ENCODE measurements around the gene CNKSR3. TPM values are rescaled to one million over a fixed set of nuclear protein-coding genes. Genes with fewer than 3 reads are reported as not detected.
A peak's percentile ranks its signal among the peaks of the same experiment; 100 is the strongest.

The CNKSR3 gene
- total RNA-seq, 6 donors from 2014 or later, result 2.1 to 14.3 (median 7.5) TPM

DNA sequence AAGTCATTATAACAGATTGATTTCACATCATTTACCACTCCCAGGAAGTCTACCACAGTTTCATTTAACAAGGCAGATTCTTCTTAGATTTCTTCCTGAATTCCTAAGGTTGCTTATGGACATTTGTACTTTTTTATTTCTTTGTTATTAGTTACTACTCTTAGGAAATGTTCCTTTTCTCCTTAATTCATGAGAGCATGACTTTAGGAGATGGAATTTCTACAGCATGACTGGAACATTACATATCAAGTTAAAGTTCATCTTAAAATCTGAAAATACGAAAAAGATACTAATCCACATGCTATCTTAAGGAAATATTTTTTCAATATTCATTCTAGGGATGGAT lies 22.3 kb downstream of the CNKSR3 start:
- peaks cover 0 to 13% (median 3%) of the 10 kb centered on the region in 4 donors for H3K4me1 ChIP-seq
- no peak overlapping the region for H3K4me3 ChIP-seq
- no peaks in the 10 kb centered on the region for H3K36me3 ChIP-seq
- no peak for TF ChIP-seq CTCF (IDR thresholded peaks at IDR 0.05)
- no peak for TF ChIP-seq POLR2A (IDR thresholded peaks at IDR 0.05)
- no peak for TF ChIP-seq POLR2AphosphoS5 (IDR thresholded peaks at IDR 0.05)
- no peak for TF ChIP-seq EP300 (IDR thresholded peaks at IDR 0.05)
- WGBS, 2 donors, result 91 to 94% methylated on average over 1 of the region's 1 CpG
- no peak for DNase-seq
- no peak overlapping the region for H3K27ac ChIP-seq
- H3K27me3 ChIP-seq, result no peaks in the 10 kb centered on the region
- ATAC-seq (ENCODE audit: low FRiP score in 2 of 2), result no peak
- no peaks in the 10 kb centered on the region for H3K9me3 ChIP-seq

- DNase-seq (no peak), ATAC-seq (ENCODE audit: low FRiP score in 2 of 2) (no peak)
- H3K4me3 ChIP-seq, result no peak overlapping the region
- H3K36me3 ChIP-seq, result no peaks in the 10 kb centered on the region
- no peaks in the 10 kb centered on the region for H3K27me3 ChIP-seq
- 60 to 61% methylated on average over 6 of the region's 6 CpGs for WGBS, 2 donors
- H3K27ac ChIP-seq, result no peak overlapping the region
- H3K9me3 ChIP-seq, result no peaks in the 10 kb centered on the region
- TF ChIP-seq POLR2AphosphoS5 (IDR thresholded peaks at IDR 0.05) (no peak), EP300 (IDR thresholded peaks at IDR 0.05) (no peak), POLR2A (IDR thresholded peaks at IDR 0.05) (no peak), CTCF (IDR thresholded peaks at IDR 0.05) (no peak)
- H3K4me1 ChIP-seq, result peaks cover 0 to 13% (median 3%) of the 10 kb centered on the region in 4 donors
These were observed 22.9 kb downstream of the CNKSR3 start for GRCh38 chr6:154487367-154488247.

DNA sequence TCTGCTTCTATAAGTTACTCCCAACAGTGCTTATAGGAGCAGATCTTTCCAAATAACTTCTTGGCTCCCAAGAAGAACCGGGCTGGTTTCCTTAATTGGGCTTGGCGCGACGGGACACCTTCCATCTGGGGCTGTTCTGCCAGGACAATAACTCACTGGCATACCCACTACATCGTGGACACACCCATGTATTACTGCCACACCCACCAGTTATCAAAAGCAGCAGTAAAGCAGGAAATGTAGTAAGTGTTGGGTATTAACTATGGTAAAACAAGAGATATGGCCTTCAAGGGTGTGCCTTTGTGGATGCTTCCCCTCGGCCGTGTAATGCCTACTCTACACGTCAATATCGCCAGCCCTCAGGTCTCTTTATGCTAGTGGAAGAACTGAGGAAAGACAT lies 24.7 kb downstream of the CNKSR3 start:
- 50 to 59% methylated on average over 9 of the region's 9 CpGs for WGBS, 2 donors
- ATAC-seq (ENCODE audit: low FRiP score in 2 of 2) (no peak), DNase-seq (no peak)

DNA sequence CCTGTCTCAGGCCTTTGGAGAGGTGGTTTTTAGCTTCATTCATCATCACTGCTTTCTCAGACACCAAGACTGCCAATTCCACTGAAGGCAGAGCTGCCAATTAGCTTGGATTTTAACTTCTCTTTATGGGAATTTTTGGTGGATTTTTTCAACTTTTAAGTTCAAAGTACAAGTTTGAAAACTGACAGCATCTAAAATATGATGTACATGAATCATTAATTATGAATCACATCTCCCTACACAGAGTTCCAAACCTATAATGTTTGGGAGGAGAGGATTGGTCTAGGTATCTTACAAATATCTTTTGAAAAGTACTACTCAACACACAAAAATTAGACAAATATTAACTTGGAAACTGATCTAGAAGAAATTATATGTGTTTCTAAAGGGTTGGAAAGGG lies 25.5 kb downstream of the CNKSR3 start:
- no peak overlapping the region for H3K27ac ChIP-seq
- H3K4me3 ChIP-seq, result no peak overlapping the region
- no peaks in the 10 kb centered on the region for H3K36me3 ChIP-seq
- TF ChIP-seq EP300 (IDR thresholded peaks at IDR 0.05) (no peak), CTCF (IDR thresholded peaks at IDR 0.05) (no peak), POLR2A (IDR thresholded peaks at IDR 0.05) (no peak), POLR2AphosphoS5 (IDR thresholded peaks at IDR 0.05) (no peak)
- H3K4me1 ChIP-seq, result peaks cover 0 to 13% (median 8%) of the 10 kb centered on the region in 4 donors
- ATAC-seq (ENCODE audit: low FRiP score in 2 of 2) (no peak), DNase-seq (no peak)
- H3K9me3 ChIP-seq, result no peaks in the 10 kb centered on the region
- H3K27me3 ChIP-seq, result no peaks in the 10 kb centered on the region

More for the DNA sequence above, 24.7 kb downstream of the CNKSR3 start:
- Histone ChIP-seq H3K36me3 (no peaks in the 10 kb centered on the region), H3K4me3 (no peak overlapping the region), H3K9me3 (no peaks in the 10 kb centered on the region), H3K4me1 (peaks cover 0 to 13% (median 6%) of the 10 kb centered on the region in 4 donors), H3K27ac (peak overlapping the region in 1 of 4 donors; percentile 23), H3K27me3 (no peaks in the 10 kb centered on the region)
- peak in 1 of 2 donors; percentile 35 for TF ChIP-seq POLR2AphosphoS5 (IDR thresholded peaks at IDR 0.05)
- TF ChIP-seq EP300 (IDR thresholded peaks at IDR 0.05), result no peak

DNA sequence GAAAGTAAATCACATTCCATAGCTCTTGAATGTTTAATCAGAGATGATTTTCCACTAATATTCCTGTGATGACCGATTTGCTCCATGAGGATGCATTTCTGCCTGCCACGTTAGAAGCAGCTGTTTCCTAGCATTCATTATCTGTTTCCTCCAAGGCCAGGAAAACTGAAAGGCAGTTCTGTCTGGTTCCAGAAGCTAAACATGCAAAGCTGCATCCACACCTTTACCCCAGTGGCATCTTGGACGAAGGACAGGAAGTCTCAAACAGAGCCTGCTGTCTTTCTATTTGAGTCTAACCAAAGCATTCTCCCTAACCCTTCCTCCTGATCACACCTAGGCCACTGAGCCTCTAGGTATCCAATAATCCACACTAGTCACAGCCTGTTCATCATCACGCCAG lies 27.6 kb downstream of the CNKSR3 start:
- WGBS, 2 donors, result 50 to 54% methylated on average over 4 of the region's 4 CpGs
- H3K4me1 ChIP-seq, result peaks cover 5 to 23% (median 14%) of the 10 kb centered on the region in 4 donors
- no peaks in the 10 kb centered on the region for H3K9me3 ChIP-seq
- peak in 1 of 4 donors; percentile 26 for TF ChIP-seq EP300 (IDR thresholded peaks at IDR 0.05)
- TF ChIP-seq POLR2AphosphoS5 (IDR thresholded peaks at IDR 0.05), result peak; percentile 54 to 71
- TF ChIP-seq POLR2A (IDR thresholded peaks at IDR 0.05), result no peak
- peak overlapping the region in 2 of 4 donors; percentile 37 to 60 for H3K27ac ChIP-seq
- H3K27me3 ChIP-seq, result no peaks in the 10 kb centered on the region
- no peaks in the 10 kb centered on the region for H3K36me3 ChIP-seq
- ATAC-seq (ENCODE audit: low FRiP score in 2 of 2) (no peak), DNase-seq (no peak)
- H3K4me3 ChIP-seq, result no peak overlapping the region
